ENCODE measurements around the gene LRRC4C.

DNA sequence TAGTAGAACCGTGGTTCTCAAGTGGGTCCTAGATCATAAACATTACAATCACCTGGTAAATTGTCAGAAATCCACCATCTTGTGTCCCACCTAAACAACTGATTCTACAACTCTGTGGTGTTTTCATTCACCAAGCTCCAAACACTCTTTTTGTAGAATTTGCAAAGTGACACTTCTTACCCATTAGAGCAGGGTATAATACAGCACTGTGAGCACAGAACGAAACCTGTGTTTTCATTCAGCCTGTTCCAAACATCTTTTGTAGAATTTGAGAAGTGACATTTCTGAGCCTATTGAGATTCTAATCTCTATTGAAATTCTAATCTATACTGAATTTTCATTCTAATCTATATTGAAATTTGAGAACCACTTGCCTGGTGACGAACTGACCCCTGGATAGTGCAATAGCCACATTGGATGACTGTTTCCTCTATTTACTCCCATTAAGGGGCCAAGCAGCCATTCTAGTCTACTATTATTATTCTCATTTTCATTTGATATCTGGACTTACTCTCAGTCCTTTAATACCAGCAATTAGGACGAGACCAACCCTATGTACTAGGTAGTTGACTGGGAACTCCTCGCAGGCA, 616.6 kb downstream of the LRRC4C start:
- TF ChIP-seq, protein P1, sequence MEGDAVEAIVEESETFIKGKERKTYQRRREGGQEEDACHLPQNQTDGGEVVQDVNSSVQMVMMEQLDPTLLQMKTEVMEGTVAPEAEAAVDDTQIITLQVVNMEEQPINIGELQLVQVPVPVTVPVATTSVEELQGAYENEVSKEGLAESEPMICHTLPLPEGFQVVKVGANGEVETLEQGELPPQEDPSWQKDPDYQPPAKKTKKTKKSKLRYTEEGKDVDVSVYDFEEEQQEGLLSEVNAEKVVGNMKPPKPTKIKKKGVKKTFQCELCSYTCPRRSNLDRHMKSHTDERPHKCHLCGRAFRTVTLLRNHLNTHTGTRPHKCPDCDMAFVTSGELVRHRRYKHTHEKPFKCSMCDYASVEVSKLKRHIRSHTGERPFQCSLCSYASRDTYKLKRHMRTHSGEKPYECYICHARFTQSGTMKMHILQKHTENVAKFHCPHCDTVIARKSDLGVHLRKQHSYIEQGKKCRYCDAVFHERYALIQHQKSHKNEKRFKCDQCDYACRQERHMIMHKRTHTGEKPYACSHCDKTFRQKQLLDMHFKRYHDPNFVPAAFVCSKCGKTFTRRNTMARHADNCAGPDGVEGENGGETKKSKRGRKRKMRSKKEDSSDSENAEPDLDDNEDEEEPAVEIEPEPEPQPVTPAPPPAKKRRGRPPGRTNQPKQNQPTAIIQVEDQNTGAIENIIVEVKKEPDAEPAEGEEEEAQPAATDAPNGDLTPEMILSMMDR (conservative IDR thresholded peaks at IDR 0.05 in 1 of 2, IDR thresholded peaks at IDR 0.05 in 1 of 2; ENCODE audit: low read depth in 1 of 2, low read length in 2 of 2), result no peak
- no peak for TF ChIP-seq EZH2 (IDR thresholded peaks at IDR 0.05; ENCODE audit: low read length, missing control alignments)

Measured in fibroblast of lung (primary cell).